ENCODE results near the gene ADAM23. TPM values are rescaled to one million over a fixed set of nuclear protein-coding genes. Genes with fewer than 3 reads are reported as not detected.

ADAM23 gene
- total and polyA plus RNA-seq, 5 experiments from 2014 or later, result 0.10 to 0.30 TPM; not detected in 3

GRCh38 chr2:206481056-206481455 is 37.7 kb downstream of the ADAM23 start:
- H3K9me3 Mint-ChIP-seq, result peaks cover 0 to 14% (median 0%) of the 10 kb centered on the region in 9 donors
- H3K4me3 Mint-ChIP-seq, result no peak overlapping the region
- H3K4me1 Mint-ChIP-seq, result peaks cover 0 to 2% (median 0%) of the 10 kb centered on the region in 4 donors
- no peak overlapping the region for H3K27ac Mint-ChIP-seq
- no peaks in the 10 kb centered on the region for H3K36me3 Mint-ChIP-seq
- peaks cover 8 to 28% (median 16%) of the 10 kb centered on the region in 5 donors for H3K27me3 Mint-ChIP-seq
- DNase-seq (no peak), ATAC-seq (no peak)
- POLR2A ChIA-PET, result no interaction called here

DNA sequence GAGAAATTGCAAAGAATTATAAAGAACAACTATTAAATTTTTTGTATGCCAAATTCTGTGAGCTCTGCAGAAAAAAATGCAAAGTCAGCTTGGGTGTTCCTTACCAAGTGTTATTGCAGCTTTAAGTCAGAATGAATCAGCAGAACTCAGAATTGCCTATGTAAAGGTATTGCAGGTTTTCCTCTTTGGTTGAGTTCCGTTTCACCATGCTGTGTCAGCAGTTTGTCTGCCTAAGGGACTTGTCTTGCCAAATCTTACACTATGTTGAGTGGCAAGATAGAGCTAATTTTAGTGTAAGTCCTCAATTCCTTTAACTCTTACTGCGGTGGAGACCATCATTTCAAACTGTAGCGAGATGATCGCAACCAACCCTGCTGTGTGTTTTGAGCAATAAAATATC is 38.8 kb downstream of the ADAM23 start:
- ATAC-seq, result no peak
- POLR2A ChIA-PET, result no interaction called here
- H3K9me3 Mint-ChIP-seq, result peaks cover 0 to 14% (median 0%) of the 10 kb centered on the region in 9 donors

DNA sequence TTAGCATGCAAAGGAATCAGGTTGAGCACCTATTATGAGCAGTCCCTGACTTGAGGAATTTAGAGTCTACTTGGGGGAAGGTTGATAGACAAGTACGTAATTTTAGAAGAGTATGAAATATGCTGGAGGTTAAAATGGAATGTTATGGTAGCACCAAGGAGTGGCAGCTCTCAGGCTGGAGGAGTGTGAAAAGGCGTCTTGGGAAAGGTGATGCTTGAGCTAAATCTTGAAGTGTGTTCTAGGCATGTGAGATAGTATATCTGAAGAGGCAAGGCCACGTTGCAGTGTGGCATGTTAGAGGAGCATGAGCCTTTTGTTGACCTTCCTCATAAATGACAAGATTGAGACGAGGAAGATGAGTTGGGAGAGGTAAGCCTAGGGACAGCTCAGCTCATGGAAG is 39.3 kb downstream of the ADAM23 start:
- Mint-ChIP-seq H3K4me3 (no peak overlapping the region), H3K9me3 (peaks cover 0 to 14% (median 0%) of the 10 kb centered on the region in 9 donors), H3K36me3 (no peaks in the 10 kb centered on the region), H3K27ac (no peak overlapping the region), H3K4me1 (peaks cover 0 to 2% (median 0%) of the 10 kb centered on the region in 4 donors), H3K27me3 (peaks cover 13 to 38% (median 15%) of the 10 kb centered on the region in 5 donors)
- no peak for DNase-seq
- ATAC-seq, result no peak
- POLR2A ChIA-PET, result no interaction called here

More for the DNA sequence above, 38.8 kb downstream of the ADAM23 start:
- H3K4me1 Mint-ChIP-seq, result peaks cover 0 to 2% (median 0%) of the 10 kb centered on the region in 4 donors
- no peak overlapping the region for H3K4me3 Mint-ChIP-seq
- peaks cover 13 to 38% (median 15%) of the 10 kb centered on the region in 5 donors for H3K27me3 Mint-ChIP-seq
- H3K36me3 Mint-ChIP-seq, result no peaks in the 10 kb centered on the region
- H3K27ac Mint-ChIP-seq, result no peak overlapping the region
- no peak for DNase-seq

- H3K4me1 Mint-ChIP-seq, result peaks cover 0 to 2% (median 0%) of the 10 kb centered on the region in 4 donors
- peaks cover 0 to 14% (median 1%) of the 10 kb centered on the region in 9 donors for H3K9me3 Mint-ChIP-seq
- H3K4me3 Mint-ChIP-seq, result no peak overlapping the region
- peaks cover 9 to 33% (median 18%) of the 10 kb centered on the region in 5 donors for H3K27me3 Mint-ChIP-seq
- ATAC-seq (no peak), DNase-seq (no peak)
- POLR2A ChIA-PET, result no interaction called here
- H3K36me3 Mint-ChIP-seq, result no peaks in the 10 kb centered on the region
- H3K27ac Mint-ChIP-seq, result no peak overlapping the region
Measured at GRCh38 chr2:206488053-206488452, 44.7 kb downstream of the ADAM23 start.

DNA sequence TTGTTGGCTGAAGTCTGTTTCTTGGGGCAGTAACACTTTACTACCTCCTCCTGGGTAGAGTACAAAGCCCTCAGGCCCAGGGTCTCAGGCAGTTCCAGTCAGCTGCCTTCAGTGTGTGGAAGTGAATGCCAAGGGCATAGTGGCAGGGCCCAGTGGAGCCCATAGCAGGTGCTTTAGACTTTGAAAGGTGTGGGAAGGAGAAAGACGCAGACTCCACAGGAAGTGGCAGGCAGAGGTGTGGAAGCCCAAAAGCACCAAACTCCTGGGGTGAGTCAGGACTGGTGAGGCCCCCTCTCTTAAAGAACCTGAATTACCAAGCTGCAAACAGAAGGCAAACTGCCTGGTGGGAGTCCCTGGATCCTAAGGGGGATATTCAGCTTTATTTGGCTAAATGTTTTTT is 45.3 kb downstream of the ADAM23 start:
- H3K27ac Mint-ChIP-seq, result no peak overlapping the region
- peaks cover 0 to 14% (median 1%) of the 10 kb centered on the region in 9 donors for H3K9me3 Mint-ChIP-seq
- H3K36me3 Mint-ChIP-seq, result no peaks in the 10 kb centered on the region
- peaks cover 9 to 34% (median 18%) of the 10 kb centered on the region in 5 donors for H3K27me3 Mint-ChIP-seq
- POLR2A ChIA-PET, result no interaction called here
- DNase-seq (no peak), ATAC-seq (no peak)
- no peak overlapping the region for H3K4me3 Mint-ChIP-seq
- peaks cover 0 to 2% (median 0%) of the 10 kb centered on the region in 4 donors for H3K4me1 Mint-ChIP-seq

- H3K4me1 Mint-ChIP-seq, result no peaks in the 10 kb centered on the region
- no peak for ATAC-seq
- H3K9me3 Mint-ChIP-seq, result peaks cover 0 to 22% (median 5%) of the 10 kb centered on the region in 9 donors
- no peak overlapping the region for H3K27ac Mint-ChIP-seq
- DNase-seq, result no peak
- no peak overlapping the region for H3K4me3 Mint-ChIP-seq
- peaks cover 0 to 8% (median 0%) of the 10 kb centered on the region in 3 donors for H3K36me3 Mint-ChIP-seq
- POLR2A ChIA-PET, result no interaction called here
- peaks cover 5 to 24% (median 14%) of the 10 kb centered on the region in 5 donors for H3K27me3 Mint-ChIP-seq
Measured at GRCh38 chr2:206494061-206494460, 50.7 kb downstream of the ADAM23 start.

- Mint-ChIP-seq H3K9me3 (peaks cover 0 to 1% (median 0%) of the 10 kb centered on the region in 9 donors), H3K27me3 (peaks cover 0 to 10% (median 5%) of the 10 kb centered on the region in 5 donors), H3K36me3 (no peaks in the 10 kb centered on the region), H3K27ac (no peak overlapping the region), H3K4me3 (no peak overlapping the region), H3K4me1 (no peaks in the 10 kb centered on the region)
- ATAC-seq (no peak), DNase-seq (no peak)
- POLR2A ChIA-PET, result no interaction called here
Measured at GRCh38 chr2:206502729-206503128, 59.4 kb downstream of the ADAM23 start.

- POLR2A ChIA-PET, result no interaction called here
- no peak for DNase-seq
- no peaks in the 10 kb centered on the region for H3K36me3 Mint-ChIP-seq
- H3K4me3 Mint-ChIP-seq, result no peak overlapping the region
- H3K9me3 Mint-ChIP-seq, result no peaks in the 10 kb centered on the region
- peaks cover 4 to 28% (median 7%) of the 10 kb centered on the region in 5 donors for H3K27me3 Mint-ChIP-seq
- H3K27ac Mint-ChIP-seq, result no peak overlapping the region
- ATAC-seq, result no peak
- H3K4me1 Mint-ChIP-seq, result peaks cover 2 to 7% (median 3%) of the 10 kb centered on the region in 4 donors
Measured at GRCh38 chr2:206511283-206511682, 68.0 kb downstream of the ADAM23 start.

DNA sequence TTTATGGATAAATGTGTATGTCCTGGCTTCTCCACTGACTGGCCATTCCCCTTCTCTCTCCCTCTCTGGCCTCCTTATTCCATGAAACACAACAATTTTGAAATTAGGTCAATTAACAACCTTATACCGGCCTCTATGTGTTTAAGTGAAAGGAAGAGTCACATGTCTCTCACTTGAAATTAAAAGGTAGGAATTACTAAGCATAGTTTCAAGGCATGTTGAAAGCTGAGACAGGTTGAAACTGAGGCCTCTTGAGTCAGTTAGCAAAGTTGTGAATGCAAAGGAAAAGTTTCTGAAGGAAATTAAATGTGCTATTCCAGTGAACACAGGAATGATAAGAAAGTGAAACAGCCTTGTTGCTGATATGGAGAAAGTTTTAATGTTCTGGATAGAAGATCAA is 69.7 kb downstream of the ADAM23 start:
- Mint-ChIP-seq H3K36me3 (no peaks in the 10 kb centered on the region), H3K4me1 (peaks cover 2 to 7% (median 3%) of the 10 kb centered on the region in 4 donors), H3K9me3 (no peaks in the 10 kb centered on the region), H3K4me3 (no peak overlapping the region), H3K27ac (no peak overlapping the region), H3K27me3 (peaks cover 4 to 28% (median 7%) of the 10 kb centered on the region in 5 donors)
- DNase-seq (no peak), ATAC-seq (no peak)
- POLR2A ChIA-PET, result no interaction called here

- Mint-ChIP-seq H3K27ac (no peak overlapping the region), H3K4me3 (no peak overlapping the region), H3K27me3 (peaks cover 4 to 28% (median 6%) of the 10 kb centered on the region in 5 donors), H3K9me3 (no peaks in the 10 kb centered on the region), H3K36me3 (no peaks in the 10 kb centered on the region), H3K4me1 (peaks cover 2 to 7% (median 3%) of the 10 kb centered on the region in 4 donors)
- ATAC-seq (no peak), DNase-seq (no peak)
- POLR2A ChIA-PET, result no interaction called here
Measured at GRCh38 chr2:206515580-206515979, 72.2 kb downstream of the ADAM23 start.

DNA sequence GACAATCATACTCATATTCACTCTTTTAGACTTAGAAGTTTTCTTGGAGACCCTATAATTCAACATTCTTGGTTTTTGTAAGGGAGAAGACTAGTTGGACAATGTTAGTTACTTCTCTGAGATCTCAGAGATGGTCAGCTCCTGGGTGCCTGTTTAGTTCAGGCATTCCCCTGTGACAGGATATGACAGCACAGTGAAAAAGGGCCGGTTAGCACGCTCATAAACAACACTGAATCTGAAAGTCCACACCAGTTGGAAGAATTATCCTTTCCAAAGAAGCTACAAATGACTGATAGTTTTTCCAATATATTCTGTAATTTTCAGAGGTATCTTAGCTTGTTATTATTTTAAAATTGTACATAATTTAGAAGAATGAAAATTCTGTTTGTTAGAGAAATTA is 75.7 kb downstream of the ADAM23 start:
- H3K4me1 Mint-ChIP-seq, result no peaks in the 10 kb centered on the region
- POLR2A ChIA-PET, result no interaction called here
- no peaks in the 10 kb centered on the region for H3K9me3 Mint-ChIP-seq

GRCh38 chr2:206520450-206520849 is 77.1 kb downstream of the ADAM23 start:
- no peaks in the 10 kb centered on the region for H3K9me3 Mint-ChIP-seq
- peaks cover 0 to 16% (median 3%) of the 10 kb centered on the region in 5 donors for H3K27me3 Mint-ChIP-seq
- no peak for DNase-seq
- H3K4me3 Mint-ChIP-seq, result no peak overlapping the region
- H3K27ac Mint-ChIP-seq, result no peak overlapping the region
- no peaks in the 10 kb centered on the region for H3K4me1 Mint-ChIP-seq
- no peaks in the 10 kb centered on the region for H3K36me3 Mint-ChIP-seq
- ATAC-seq, result no peak
- POLR2A ChIA-PET, result no interaction called here

More for the DNA sequence above, 75.7 kb downstream of the ADAM23 start:
- Mint-ChIP-seq H3K27me3 (peaks cover 0 to 18% (median 7%) of the 10 kb centered on the region in 5 donors), H3K4me3 (no peak overlapping the region), H3K36me3 (no peaks in the 10 kb centered on the region), H3K27ac (no peak overlapping the region)
- ATAC-seq, result no peak
- DNase-seq, result no peak

DNA sequence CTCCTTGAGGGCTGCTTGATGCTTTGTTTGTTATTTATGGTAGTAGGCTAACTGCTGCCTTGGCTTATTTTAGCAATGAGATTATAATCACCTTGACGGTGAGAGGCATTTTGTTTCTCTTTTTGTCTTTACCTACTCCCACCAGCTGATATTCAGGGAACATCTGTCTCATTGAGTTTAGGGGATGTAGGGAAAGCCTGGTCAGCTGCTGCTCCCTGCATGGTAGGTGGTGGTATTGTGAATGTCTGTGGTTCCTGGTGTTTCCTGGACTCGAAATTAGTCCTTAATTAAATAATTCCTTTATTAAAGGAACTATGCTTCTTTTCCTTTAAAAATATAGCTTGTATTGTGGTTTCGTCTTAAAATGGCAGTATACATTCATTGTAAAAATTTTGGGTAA is 77.8 kb downstream of the ADAM23 start:
- Mint-ChIP-seq H3K27ac (no peak overlapping the region), H3K4me1 (no peaks in the 10 kb centered on the region), H3K4me3 (no peak overlapping the region), H3K27me3 (peaks cover 0 to 12% (median 2%) of the 10 kb centered on the region in 5 donors), H3K36me3 (no peaks in the 10 kb centered on the region), H3K9me3 (no peaks in the 10 kb centered on the region)
- POLR2A ChIA-PET, result no interaction called here
- no peak for DNase-seq
- no peak for ATAC-seq

DNA sequence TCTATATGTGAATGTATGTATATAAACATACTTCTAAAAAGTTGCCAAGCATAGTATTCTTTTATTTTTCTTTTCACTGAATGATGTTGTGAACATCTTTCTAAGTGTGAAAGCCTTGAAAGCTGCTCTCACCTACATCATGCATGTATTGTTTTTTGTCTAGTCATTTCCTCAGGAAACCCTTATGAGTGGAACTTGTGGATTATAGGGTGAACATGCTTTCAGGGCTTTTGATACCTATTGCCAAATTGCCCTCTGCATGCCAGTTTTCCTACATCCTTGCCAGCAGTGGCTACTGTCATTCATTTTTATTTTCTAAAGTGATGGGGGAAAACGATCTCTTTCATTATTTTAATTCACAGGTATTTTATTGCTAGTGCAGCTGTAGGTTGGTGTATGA is 78.3 kb downstream of the ADAM23 start:
- no peaks in the 10 kb centered on the region for H3K4me1 Mint-ChIP-seq
- ATAC-seq (no peak), DNase-seq (no peak)
- no peak overlapping the region for H3K27ac Mint-ChIP-seq
- POLR2A ChIA-PET, result no interaction called here
- H3K27me3 Mint-ChIP-seq, result peaks cover 0 to 12% (median 2%) of the 10 kb centered on the region in 5 donors
- H3K4me3 Mint-ChIP-seq, result no peak overlapping the region
- no peaks in the 10 kb centered on the region for H3K9me3 Mint-ChIP-seq
- no peaks in the 10 kb centered on the region for H3K36me3 Mint-ChIP-seq
